Measurements from ENCODE around the gene MFAP5. TPM values are rescaled to one million over a fixed set of nuclear protein-coding genes. Genes with fewer than 3 reads are reported as not detected.

The MFAP5 gene
- total RNA-seq, 1 experiment from 2014 or later = 0.96 TPM

GRCh38 chr12:8661016-8661415, 1.6 kb downstream of the MFAP5 start:
- no peaks in the 10 kb centered on the region for H3K36me3 Mint-ChIP-seq
- H3K4me3 Mint-ChIP-seq = no peak overlapping the region
- DNase-seq (ENCODE audit: low spot score) = no peak
- TF ChIP-seq TP53 (CRISPR knock-in tag; IDR thresholded peaks at IDR 0.05) (no peak), MAX (CRISPR knock-in tag; IDR thresholded peaks at IDR 0.05) (no peak), NFE2L1 (CRISPR knock-in tag; IDR thresholded peaks at IDR 0.05) (no peak), TEAD1 (CRISPR knock-in tag; IDR thresholded peaks at IDR 0.05) (no peak), FOXP4 (CRISPR knock-in tag; IDR thresholded peaks at IDR 0.05) (no peak), AFF4 (CRISPR knock-in tag; IDR thresholded peaks at IDR 0.05; ENCODE audit: borderline replicate concordance) (no peak), ZNF121 (CRISPR knock-in tag; IDR thresholded peaks at IDR 0.05) (no peak), FOXJ3 (CRISPR knock-in tag; IDR thresholded peaks at IDR 0.05; ENCODE audit: borderline replicate concordance) (no peak), ZNF263 (CRISPR knock-in tag; IDR thresholded peaks at IDR 0.05; ENCODE audit: low read depth) (no peak), PRDM15 (CRISPR knock-in tag; IDR thresholded peaks at IDR 0.05) (no peak), ZBTB43 (CRISPR knock-in tag; IDR thresholded peaks at IDR 0.05) (no peak), KAT7 (CRISPR knock-in tag; IDR thresholded peaks at IDR 0.05; ENCODE audit: borderline replicate concordance) (no peak), ESRRA (CRISPR knock-in tag; IDR thresholded peaks at IDR 0.05; ENCODE audit: borderline replicate concordance) (no peak), NR1H2 (CRISPR knock-in tag; IDR thresholded peaks at IDR 0.05) (no peak), HMGXB4 (CRISPR knock-in tag; IDR thresholded peaks at IDR 0.05) (no peak)
- no peak for ATAC-seq
- H3K27ac Mint-ChIP-seq = no peak overlapping the region
- POLR2A ChIA-PET = no interaction called here
- H3K4me1 Mint-ChIP-seq = peaks cover 5% of the 10 kb centered on the region
- CTCF ChIA-PET = interaction anchor here (0.6 to 1.1 kb wide), 3 partner anchors 16 to 163 kb away, joined by 4 to 6 read pairs (median 4); no protein-coding TSS in a partner anchor
- H3K9me3 Mint-ChIP-seq = no peaks in the 10 kb centered on the region
- no peaks in the 10 kb centered on the region for H3K27me3 Mint-ChIP-seq (ENCODE audit: low read depth)

Measured in WTC11 (cell line).